Measurements from ENCODE around the gene GAK. TPM values are rescaled to one million over a fixed set of nuclear protein-coding genes. Genes with fewer than 3 reads are reported as not detected.

Gene GAK
- polyA plus RNA-seq, 1 donor = 96.1 TPM

- peaks cover 10% of the 10 kb centered on the region for H3K4me1 ChIP-seq (ENCODE audit: control insufficient read depth, insufficient read depth, low read length)
- no peak for DNase-seq
- H3K4me3 ChIP-seq (ENCODE audit: low read length) = no peak overlapping the region
- H3K27ac ChIP-seq (ENCODE audit: low read length) = no peak overlapping the region
- H3K27me3 ChIP-seq (ENCODE audit: control insufficient read depth, insufficient read depth, low read length) = peaks cover 16% of the 10 kb centered on the region
- no CpG with 5 or more reads among the region's 23 CpGs for WGBS (ENCODE audit: insufficient coverage, low lambda C conversion rate)
- peaks cover 3% of the 10 kb centered on the region for H3K9me3 ChIP-seq (ENCODE audit: control insufficient read depth, low read depth, low read length)
- H3K36me3 ChIP-seq (ENCODE audit: control insufficient read depth, insufficient read depth, low read length) = peaks cover 62% of the 10 kb centered on the region
Measured at GRCh38 chr4:964346-965025, 32.4 kb upstream of the GAK start.

GRCh38 chr4:963276-964225, 31.4 kb upstream of the GAK start:
- peaks cover 3% of the 10 kb centered on the region for H3K9me3 ChIP-seq (ENCODE audit: control insufficient read depth, low read depth, low read length)
- H3K4me1 ChIP-seq (ENCODE audit: control insufficient read depth, insufficient read depth, low read length) = peaks cover 3% of the 10 kb centered on the region
- DNase-seq = no peak
- H3K4me3 ChIP-seq (ENCODE audit: low read length) = no peak overlapping the region
- peaks cover 14% of the 10 kb centered on the region for H3K27me3 ChIP-seq (ENCODE audit: control insufficient read depth, insufficient read depth, low read length)
- no CpG with 5 or more reads among the region's 39 CpGs for WGBS (ENCODE audit: insufficient coverage, low lambda C conversion rate)
- H3K27ac ChIP-seq (ENCODE audit: low read length) = no peak overlapping the region
- peaks cover 70% of the 10 kb centered on the region for H3K36me3 ChIP-seq (ENCODE audit: control insufficient read depth, insufficient read depth, low read length)

- peaks cover 73% of the 10 kb centered on the region for H3K36me3 ChIP-seq (ENCODE audit: control insufficient read depth, insufficient read depth, low read length)
- WGBS (ENCODE audit: insufficient coverage, low lambda C conversion rate) = no CpG with 5 or more reads among the region's 54 CpGs
- DNase-seq = no peak
- peaks cover 8% of the 10 kb centered on the region for H3K9me3 ChIP-seq (ENCODE audit: control insufficient read depth, low read depth, low read length)
- no peak overlapping the region for H3K27ac ChIP-seq (ENCODE audit: low read length)
- H3K4me3 ChIP-seq (ENCODE audit: low read length) = no peak overlapping the region
- H3K4me1 ChIP-seq (ENCODE audit: control insufficient read depth, insufficient read depth, low read length) = no peaks in the 10 kb centered on the region
- peaks cover 5% of the 10 kb centered on the region for H3K27me3 ChIP-seq (ENCODE audit: control insufficient read depth, insufficient read depth, low read length)
Measured at GRCh38 chr4:962231-963208, 30.4 kb upstream of the GAK start.

- peak in 1 of 2 donors; percentile 19 for DNase-seq
- Histone ChIP-seq H3K27ac (ENCODE audit: low read length) (no peak overlapping the region), H3K36me3 (ENCODE audit: control insufficient read depth, insufficient read depth, low read length) (peaks cover 71% of the 10 kb centered on the region), H3K9me3 (ENCODE audit: control insufficient read depth, low read depth, low read length) (peaks cover 6% of the 10 kb centered on the region), H3K4me3 (ENCODE audit: low read length) (no peak overlapping the region), H3K4me1 (ENCODE audit: control insufficient read depth, insufficient read depth, low read length) (no peaks in the 10 kb centered on the region), H3K27me3 (ENCODE audit: control insufficient read depth, insufficient read depth, low read length) (no peaks in the 10 kb centered on the region)
- no CpG with 5 or more reads among the region's 52 CpGs for WGBS (ENCODE audit: insufficient coverage, low lambda C conversion rate)
Measured at GRCh38 chr4:961351-962230, 29.5 kb upstream of the GAK start.

GRCh38 chr4:960636-961350, 28.7 kb upstream of the GAK start:
- H3K36me3 ChIP-seq (ENCODE audit: control insufficient read depth, insufficient read depth, low read length) = peaks cover 63% of the 10 kb centered on the region

GRCh38 chr4:960140-960635, 28.1 kb upstream of the GAK start:
- peaks cover 61% of the 10 kb centered on the region for H3K36me3 ChIP-seq (ENCODE audit: control insufficient read depth, insufficient read depth, low read length)
- H3K27ac ChIP-seq (ENCODE audit: low read length) = no peak overlapping the region
- H3K4me1 ChIP-seq (ENCODE audit: control insufficient read depth, insufficient read depth, low read length) = no peaks in the 10 kb centered on the region
- no peak overlapping the region for H3K4me3 ChIP-seq (ENCODE audit: low read length)
- WGBS (ENCODE audit: insufficient coverage, low lambda C conversion rate) = no CpG with 5 or more reads among the region's 16 CpGs
- no peak for DNase-seq
- no peaks in the 10 kb centered on the region for H3K27me3 ChIP-seq (ENCODE audit: control insufficient read depth, insufficient read depth, low read length)
- H3K9me3 ChIP-seq (ENCODE audit: control insufficient read depth, low read depth, low read length) = peaks cover 6% of the 10 kb centered on the region

More at GRCh38 chr4:960636-961350, 28.7 kb upstream of the GAK start:
- no peak overlapping the region for H3K27ac ChIP-seq (ENCODE audit: low read length)
- DNase-seq = no peak
- H3K4me1 ChIP-seq (ENCODE audit: control insufficient read depth, insufficient read depth, low read length) = no peaks in the 10 kb centered on the region
- H3K9me3 ChIP-seq (ENCODE audit: control insufficient read depth, low read depth, low read length) = peaks cover 6% of the 10 kb centered on the region
- H3K4me3 ChIP-seq (ENCODE audit: low read length) = no peak overlapping the region
- WGBS (ENCODE audit: insufficient coverage, low lambda C conversion rate) = no CpG with 5 or more reads among the region's 35 CpGs
- no peaks in the 10 kb centered on the region for H3K27me3 ChIP-seq (ENCODE audit: control insufficient read depth, insufficient read depth, low read length)

GRCh38 chr4:959338-960139, 27.4 kb upstream of the GAK start:
- Histone ChIP-seq H3K4me3 (ENCODE audit: low read length) (no peak overlapping the region), H3K27me3 (ENCODE audit: control insufficient read depth, insufficient read depth, low read length) (no peaks in the 10 kb centered on the region), H3K4me1 (ENCODE audit: control insufficient read depth, insufficient read depth, low read length) (no peaks in the 10 kb centered on the region), H3K27ac (ENCODE audit: low read length) (no peak overlapping the region), H3K9me3 (ENCODE audit: control insufficient read depth, low read depth, low read length) (peaks cover 6% of the 10 kb centered on the region), H3K36me3 (ENCODE audit: control insufficient read depth, insufficient read depth, low read length) (peaks cover 55% of the 10 kb centered on the region)
- no CpG with 5 or more reads among the region's 24 CpGs for WGBS (ENCODE audit: insufficient coverage, low lambda C conversion rate)
- DNase-seq = no peak

GRCh38 chr4:958696-959337, 26.7 kb upstream of the GAK start:
- Histone ChIP-seq H3K27ac (ENCODE audit: low read length) (no peak overlapping the region), H3K36me3 (ENCODE audit: control insufficient read depth, insufficient read depth, low read length) (peaks cover 50% of the 10 kb centered on the region), H3K9me3 (ENCODE audit: control insufficient read depth, low read depth, low read length) (peaks cover 6% of the 10 kb centered on the region), H3K27me3 (ENCODE audit: control insufficient read depth, insufficient read depth, low read length) (no peaks in the 10 kb centered on the region), H3K4me1 (ENCODE audit: control insufficient read depth, insufficient read depth, low read length) (no peaks in the 10 kb centered on the region), H3K4me3 (ENCODE audit: low read length) (no peak overlapping the region)
- no peak for DNase-seq
- no CpG with 5 or more reads among the region's 17 CpGs for WGBS (ENCODE audit: insufficient coverage, low lambda C conversion rate)
